ENCODE measurements around the gene ANKRD50. TPM values are rescaled to one million over a fixed set of nuclear protein-coding genes. Genes with fewer than 3 reads are reported as not detected.

The ANKRD50 gene
- total RNA-seq, 1 experiment from 2014 or later: 17.2 TPM

GRCh38 chr4:124708517-124709300 is 3.8 kb downstream of the ANKRD50 start:
- no peaks in the 10 kb centered on the region for H4K20me1 ChIP-seq (ENCODE audit: insufficient read depth)
- peaks cover 3% of the 10 kb centered on the region; the same call in 1 of the 2 replicates for H3K9me3 ChIP-seq (ENCODE audit: insufficient read depth, low read depth)
- peaks cover 25% of the 10 kb centered on the region for H3K4me1 ChIP-seq (replicated peaks; ENCODE audit: insufficient read depth)
- ChIA-PET CTCF (no interaction called here), POLR2A (ENCODE audit: unreplicated experiment) (no interaction called here)
- DNase-seq: no peak
- no peaks in the 10 kb centered on the region for H3K9me2 ChIP-seq (ENCODE audit: insufficient read depth)
- no peaks in the 10 kb centered on the region for H3K36me3 ChIP-seq (ENCODE audit: low read depth)
- intact Hi-C loops (cut with micrococcal nuclease; ENCODE audit: unreplicated experiment): no loop called here
- H3F3A ChIP-seq (ENCODE audit: insufficient read depth, low read depth): peaks cover 17% of the 10 kb centered on the region
- no peak overlapping the region for H3K4me3 ChIP-seq
- H3K27me3 ChIP-seq (ENCODE audit: insufficient read depth, low read depth): no peaks in the 10 kb centered on the region
- no peak overlapping the region for H2AFZ ChIP-seq
- H3K79me2 ChIP-seq (ENCODE audit: low read depth): peaks cover 21% of the 10 kb centered on the region
- H3K27ac ChIP-seq: no peak overlapping the region
- BruUV-seq (replicated peaks): no TSS peak
- TF ChIP-seq CTCF (conservative IDR thresholded peaks at IDR 0.05): no peak
- TF ChIP-seq EZH2 (IDR thresholded peaks at IDR 0.05; ENCODE audit: low read depth): no peak
- H3K4me2 ChIP-seq: peak overlapping the region; percentile 4

GRCh38 chr4:124705393-124705792 is 7.1 kb downstream of the ANKRD50 start:
- Histone ChIP-seq H3K79me2 (ENCODE audit: low read depth) (peaks cover 11% of the 10 kb centered on the region), H3F3A (ENCODE audit: insufficient read depth, low read depth) (no peaks in the 10 kb centered on the region), H3K36me3 (ENCODE audit: low read depth) (no peaks in the 10 kb centered on the region), H3K27ac (no peak overlapping the region), H3K4me1 (replicated peaks; ENCODE audit: insufficient read depth) (peaks cover 15% of the 10 kb centered on the region), H3K4me2 (no peak overlapping the region), H3K27me3 (ENCODE audit: insufficient read depth, low read depth) (no peaks in the 10 kb centered on the region), H3K9me3 (ENCODE audit: insufficient read depth, low read depth) (peaks cover 4% of the 10 kb centered on the region; the same call in 1 of the 2 replicates), H3K9me2 (ENCODE audit: insufficient read depth) (no peaks in the 10 kb centered on the region), H3K4me3 (no peak overlapping the region), H4K20me1 (ENCODE audit: insufficient read depth) (no peaks in the 10 kb centered on the region), H2AFZ (no peak overlapping the region)
- no TSS peak for BruUV-seq (replicated peaks)
- TF ChIP-seq EZH2 (IDR thresholded peaks at IDR 0.05; ENCODE audit: low read depth) (no peak), CTCF (conservative IDR thresholded peaks at IDR 0.05) (no peak)
- no peak for DNase-seq
- ChIA-PET POLR2A (ENCODE audit: unreplicated experiment) (no interaction called here), CTCF (no interaction called here)
- intact Hi-C loops (cut with micrococcal nuclease; ENCODE audit: unreplicated experiment): no loop called here

- CTCF ChIA-PET: no interaction called here
Measured at GRCh38 chr4:124703154-124703553, 9.4 kb downstream of the ANKRD50 start.

More at GRCh38 chr4:124703154-124703553, 9.4 kb downstream of the ANKRD50 start:
- Histone ChIP-seq H3K4me1 (replicated peaks; ENCODE audit: insufficient read depth) (no peaks in the 10 kb centered on the region), H3K27ac (no peak overlapping the region), H3K27me3 (ENCODE audit: insufficient read depth, low read depth) (no peaks in the 10 kb centered on the region), H3K9me3 (ENCODE audit: insufficient read depth, low read depth) (peaks cover 4% of the 10 kb centered on the region; the same call in 1 of the 2 replicates), H3K9me2 (ENCODE audit: insufficient read depth) (no peaks in the 10 kb centered on the region), H3F3A (ENCODE audit: insufficient read depth, low read depth) (no peaks in the 10 kb centered on the region), H3K4me2 (no peak overlapping the region), H3K36me3 (ENCODE audit: low read depth) (no peaks in the 10 kb centered on the region), H3K79me2 (ENCODE audit: low read depth) (no peaks in the 10 kb centered on the region), H4K20me1 (ENCODE audit: insufficient read depth) (no peaks in the 10 kb centered on the region), H2AFZ (no peak overlapping the region), H3K4me3 (no peak overlapping the region)
- intact Hi-C loops (cut with micrococcal nuclease; ENCODE audit: unreplicated experiment): no loop called here
- no TSS peak for BruUV-seq (replicated peaks)
- no peak for DNase-seq
- POLR2A ChIA-PET (ENCODE audit: unreplicated experiment): no interaction called here
- TF ChIP-seq CTCF (conservative IDR thresholded peaks at IDR 0.05) (no peak), EZH2 (IDR thresholded peaks at IDR 0.05; ENCODE audit: low read depth) (no peak)

All from PC-9 (cell line).